ENCODE results near the gene TANGO2. TPM values are rescaled to one million over a fixed set of nuclear protein-coding genes. Genes with fewer than 3 reads are reported as not detected.

TANGO2 gene
- total and polyA plus RNA-seq, 2 of the 8 experiments (the other 6 are each of a cell fraction or from before 2014, with no cell fraction given) = 10.1 to 18.4 TPM

- no peak for TF ChIP-seq SIN3A (conservative IDR thresholded peaks at IDR 0.05 in 1 of 2, IDR thresholded peaks at IDR 0.05 in 1 of 2; ENCODE audit: low read depth in 1 of 2, low read length in 2 of 2)
- TF ChIP-seq EGR1 (IDR thresholded peaks at IDR 0.05; ENCODE audit: borderline replicate concordance, low read depth, low read length) = no peak
- TF ChIP-seq POLR2AphosphoS5 (IDR thresholded peaks at IDR 0.05; ENCODE audit: low read depth, low read length) = no peak
- TF ChIP-seq CHD7 (IDR thresholded peaks at IDR 0.05; ENCODE audit: insufficient replicate concordance, low read length) = no peak
- no peak for TF ChIP-seq RXRA (IDR thresholded peaks at IDR 0.05; ENCODE audit: insufficient read depth, low read depth, low read length)
Measured at GRCh38 chr22:19981171-19981960, 39.5 kb upstream of the TANGO2 start (continued).

All from H1 (cell line).